ENCODE data around the gene LRCOL1.

Gene LRCOL1

DNA sequence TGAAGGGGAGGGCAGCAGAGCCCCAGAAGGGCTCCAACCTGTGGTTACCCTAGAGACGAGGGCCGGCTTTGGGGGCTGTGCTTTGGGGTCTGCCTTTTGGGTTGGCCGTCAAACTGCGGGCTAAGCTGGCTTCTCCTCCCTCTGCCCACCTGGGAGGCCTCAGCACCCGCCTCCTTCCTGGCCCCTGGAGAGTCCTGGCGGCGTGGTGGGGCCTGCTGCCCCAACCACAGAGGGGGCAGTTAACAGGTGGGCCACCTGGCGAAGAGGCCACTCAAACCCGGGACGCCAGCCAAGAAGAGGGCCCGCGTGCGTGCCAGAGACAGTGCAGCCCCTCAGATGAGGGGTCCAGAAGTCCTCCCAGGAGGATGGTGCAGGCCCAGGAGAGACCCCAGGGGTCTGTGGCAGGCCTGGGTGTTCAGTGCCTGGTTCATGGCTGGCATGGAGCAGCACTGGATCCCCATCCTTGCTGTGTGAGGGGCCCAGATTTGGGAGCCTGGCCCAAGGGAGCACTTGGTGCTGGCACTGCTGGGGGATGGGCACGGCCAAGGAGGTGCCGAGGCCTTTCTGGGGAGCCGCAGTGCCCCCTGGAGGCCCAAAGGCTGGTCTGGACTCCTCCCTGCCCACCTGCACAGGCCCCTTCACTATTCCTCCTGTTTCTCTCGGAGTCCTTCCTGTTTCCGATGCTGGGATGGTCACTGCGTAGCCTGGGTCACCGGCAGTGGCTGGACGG is 48.8 kb downstream of the LRCOL1 start:
- DNase-seq, result peak; percentile 20

DNA sequence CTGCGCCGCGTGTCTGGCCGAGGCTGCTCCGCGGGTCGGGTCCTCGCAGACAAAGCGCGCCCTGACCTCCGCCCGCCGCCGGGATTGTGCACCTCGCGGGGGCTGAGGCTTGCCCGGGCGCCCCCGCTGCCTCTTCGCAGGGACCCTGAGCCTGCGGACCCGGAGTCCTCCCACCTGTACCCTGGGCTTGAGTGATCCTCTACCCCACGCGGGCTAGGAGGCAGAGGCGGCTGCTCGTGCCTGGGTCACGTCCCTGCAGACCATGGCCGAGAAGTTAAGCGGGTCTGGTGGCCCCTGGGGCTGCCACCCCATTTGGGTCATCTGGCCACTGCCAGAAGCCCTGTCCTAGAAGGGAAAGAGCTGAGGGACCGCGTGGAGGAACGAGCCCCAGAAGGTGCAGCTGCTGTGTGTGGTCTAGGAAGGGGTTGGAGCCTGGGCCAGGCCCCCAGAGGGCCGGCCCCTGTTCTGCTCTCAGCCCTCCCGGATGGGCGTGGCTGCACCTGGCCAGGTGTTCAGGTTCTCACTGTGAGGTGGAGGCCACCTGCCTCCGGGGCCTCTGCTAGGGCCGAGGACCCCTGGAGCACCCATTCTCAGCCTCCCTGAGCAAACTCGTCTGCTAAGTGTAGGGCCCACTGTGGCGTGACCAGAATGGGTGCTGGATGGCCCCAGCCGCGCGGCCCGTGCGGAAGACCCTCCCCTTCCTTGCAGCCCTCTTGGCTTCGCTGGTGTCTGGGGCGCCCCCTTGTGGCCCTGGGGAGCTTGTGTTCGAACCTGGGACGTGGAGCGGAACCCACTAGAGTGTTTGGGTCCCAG is 49.6 kb downstream of the LRCOL1 start:
- peak; percentile 81 for DNase-seq

DNA sequence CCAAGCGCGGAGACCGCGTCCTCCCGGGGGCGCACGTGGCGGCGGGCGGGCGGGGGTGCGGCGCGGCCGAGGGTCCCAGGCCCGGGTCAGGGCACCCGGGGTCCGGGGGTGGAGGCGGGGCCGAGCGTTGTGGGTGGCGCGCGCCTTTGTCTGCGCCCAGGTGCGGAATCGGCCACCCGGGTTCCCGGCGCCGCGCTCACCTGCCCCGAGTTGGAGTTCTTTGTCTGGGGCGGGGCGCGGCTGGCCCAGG is 50.1 kb downstream of the LRCOL1 start:
- DNase-seq, result no peak

DNA sequence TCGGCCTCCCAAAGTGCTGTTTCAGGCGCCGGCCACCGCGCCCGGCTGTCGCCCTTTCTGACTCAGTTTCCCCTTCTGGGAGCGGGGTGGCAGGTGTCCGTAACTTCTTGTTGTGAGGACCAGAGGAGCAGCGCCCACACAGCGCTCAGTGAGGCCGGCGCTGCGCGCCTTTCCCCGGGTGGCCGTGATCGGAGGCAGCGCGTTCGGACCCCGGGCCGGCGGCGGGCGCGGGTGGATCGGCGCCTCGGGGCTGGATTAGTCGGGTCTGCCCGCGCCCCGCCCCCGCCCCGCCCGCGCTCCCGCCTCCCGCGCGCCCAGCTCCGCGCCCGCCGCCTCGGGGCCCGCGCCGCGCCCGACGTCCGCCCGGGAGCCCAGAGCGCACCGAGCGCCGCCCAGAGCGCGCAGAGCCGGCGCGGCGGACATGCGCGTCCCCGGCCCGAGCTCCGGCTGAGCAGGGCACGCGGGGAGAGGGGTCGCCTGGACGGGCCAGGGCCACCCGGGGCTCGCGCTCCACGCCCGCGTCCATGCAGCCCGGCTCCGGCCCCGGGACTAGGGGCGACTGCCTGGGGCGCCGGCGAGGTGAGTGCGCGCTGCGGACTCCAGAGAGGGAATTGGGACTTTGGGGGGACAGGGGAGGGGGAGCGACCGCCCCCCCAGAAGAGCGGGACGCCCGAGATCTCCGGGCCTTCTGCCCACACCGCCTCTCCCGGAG is 50.6 kb downstream of the LRCOL1 start:
- DNase-seq, result peak; percentile 61

DNA sequence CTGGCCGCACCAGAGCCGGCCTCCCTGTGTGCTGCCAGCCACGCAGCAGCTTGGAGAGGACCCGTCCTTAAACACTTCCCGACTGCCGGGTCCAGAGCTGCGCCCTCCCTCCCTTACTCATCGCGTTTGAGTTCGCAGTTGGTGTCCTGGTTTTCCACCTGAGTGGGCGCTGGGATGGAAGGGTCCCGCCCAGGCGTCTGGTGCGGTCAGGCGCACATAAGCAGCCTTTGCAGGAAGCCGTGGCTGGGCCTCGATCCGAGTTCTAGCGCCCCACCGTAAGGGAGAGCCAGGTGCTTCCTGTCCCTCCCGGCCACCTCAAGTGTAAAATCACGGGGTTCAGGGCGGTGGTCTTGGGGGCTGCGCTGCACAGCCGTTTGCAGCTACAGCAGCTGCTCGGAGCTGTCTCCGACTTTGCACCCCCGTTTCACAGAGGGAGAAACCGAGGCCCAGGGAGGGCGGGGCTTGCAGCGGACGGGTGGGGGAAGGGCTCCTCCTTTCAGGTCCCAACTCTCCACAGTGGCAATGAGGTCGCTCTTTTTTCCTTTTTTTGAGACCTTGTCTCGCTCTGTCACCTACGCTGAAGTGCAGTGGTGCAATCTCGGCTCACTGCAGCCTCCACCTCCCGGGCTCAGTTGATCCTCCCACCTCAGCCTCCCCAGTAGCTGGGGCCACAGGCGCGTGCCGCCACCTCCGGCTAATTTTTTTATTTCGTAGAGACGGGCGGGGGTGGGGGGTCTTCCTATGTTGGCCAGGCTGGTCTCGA is 51.3 kb downstream of the LRCOL1 start:
- DNase-seq, result no peak

DNA sequence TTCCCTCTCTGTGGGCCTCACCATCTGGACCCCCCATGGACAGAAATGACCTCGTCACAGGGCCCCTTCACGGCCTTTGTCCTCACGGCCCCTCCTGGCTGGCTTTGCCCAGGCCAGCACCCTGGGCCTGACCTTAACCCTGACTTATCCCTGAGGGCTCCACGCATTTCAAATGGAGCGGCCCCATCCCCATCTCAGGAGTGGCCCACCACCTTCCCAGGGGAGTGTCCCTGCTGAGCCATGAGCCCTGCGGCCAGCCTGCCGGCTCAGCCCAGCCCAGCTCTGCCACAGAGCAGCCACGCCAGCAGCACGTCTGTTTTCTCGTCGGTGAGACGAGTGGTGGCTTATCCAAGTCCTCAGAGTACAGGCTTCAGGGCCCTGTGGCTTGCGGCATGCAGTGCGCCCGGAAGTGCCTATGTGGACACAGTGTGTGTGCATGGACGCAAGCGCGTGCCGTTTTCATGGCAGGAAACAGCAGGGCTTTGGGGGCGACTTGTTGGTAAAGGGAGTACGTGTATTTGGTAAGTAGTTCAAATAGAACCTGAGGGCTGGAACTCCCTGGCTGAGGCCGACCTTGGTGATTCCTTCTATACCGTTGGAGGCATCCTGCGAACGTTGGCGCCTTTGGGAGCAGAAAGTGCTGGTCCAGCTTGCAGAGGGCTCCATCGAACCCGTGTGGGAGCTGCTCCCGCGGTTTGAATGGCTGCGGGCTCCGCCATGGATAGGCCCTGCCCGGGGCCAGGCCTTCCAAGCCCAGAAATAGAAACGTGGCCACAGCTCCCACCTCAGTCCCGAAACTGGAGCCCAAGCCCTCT is 52.1 kb downstream of the LRCOL1 start:
- no peak for DNase-seq

DNA sequence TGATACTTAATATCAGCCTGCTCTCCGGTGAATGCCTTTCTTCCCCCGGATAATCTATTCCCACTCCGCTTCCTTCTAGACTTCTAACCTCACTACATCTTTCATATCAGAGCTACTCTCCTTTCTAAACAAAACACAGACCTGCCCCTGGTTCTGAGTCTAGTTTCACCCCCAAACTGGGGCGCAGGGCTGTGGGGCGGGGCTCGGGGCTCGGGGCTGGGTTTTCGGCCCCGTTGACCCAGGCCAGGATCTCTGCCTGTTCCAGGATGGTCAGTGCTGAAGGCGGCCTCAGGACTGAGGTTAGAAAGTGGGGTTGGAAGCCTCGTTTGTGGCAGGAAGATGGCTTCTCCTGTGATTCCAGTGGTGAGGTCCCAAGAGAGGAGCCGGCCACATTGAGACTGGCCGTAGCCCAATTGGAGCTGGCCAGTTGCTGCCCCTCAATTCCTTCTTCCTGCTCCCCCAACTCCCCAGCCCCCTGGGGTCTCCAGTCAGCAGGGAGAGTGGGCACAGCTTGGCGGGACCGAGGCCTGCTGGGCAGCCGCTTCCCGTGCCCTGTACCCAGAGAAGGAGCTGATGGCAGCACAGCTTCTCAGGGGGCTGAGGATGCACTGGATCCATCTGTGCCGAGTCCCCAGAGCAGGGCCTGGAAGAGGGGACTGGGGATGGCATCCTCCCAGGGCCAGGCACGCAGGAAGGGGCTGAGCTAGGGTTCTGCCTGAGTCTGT is 52.9 kb downstream of the LRCOL1 start:
- DNase-seq, result no peak

DNA sequence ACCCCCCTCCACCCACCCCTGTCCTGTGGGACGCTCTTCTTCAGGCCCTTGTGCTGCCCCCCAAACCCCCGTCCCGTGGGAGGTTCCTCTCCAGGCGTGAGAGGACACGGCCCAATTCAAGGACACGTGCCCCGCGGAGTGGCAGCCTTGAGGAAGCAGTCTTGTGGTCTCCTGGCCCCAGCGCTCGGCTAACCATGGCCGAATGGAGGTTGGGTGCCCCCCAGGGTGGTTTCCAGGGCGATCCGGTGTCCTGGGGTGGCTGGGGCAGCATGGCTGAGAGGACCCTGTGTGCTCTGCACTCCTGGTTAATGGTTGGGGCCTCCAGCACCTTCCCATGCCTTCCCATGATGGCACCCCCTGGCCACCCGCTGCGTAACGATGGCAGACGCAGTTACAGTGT is 53.6 kb downstream of the LRCOL1 start:
- DNase-seq, result no peak

DNA sequence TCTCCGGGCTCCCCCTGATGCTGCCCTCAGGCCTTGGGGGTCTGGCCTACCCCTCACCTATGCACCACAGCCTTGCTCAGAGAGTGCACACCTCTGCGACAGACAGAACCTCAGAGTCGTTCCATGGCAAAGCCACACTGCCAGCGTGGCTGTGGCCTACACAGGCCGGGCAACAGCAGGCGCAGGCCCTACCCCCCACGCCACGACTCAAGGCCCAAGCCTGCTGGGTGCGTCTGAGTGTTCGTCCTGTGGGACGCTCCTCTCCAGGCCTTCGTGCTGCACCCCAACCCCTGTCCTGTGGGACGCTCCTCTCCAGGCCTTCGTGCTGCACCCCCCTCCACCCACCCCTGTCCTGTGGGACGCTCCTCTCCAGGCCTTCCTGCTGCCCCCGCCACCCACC is 54.2 kb downstream of the LRCOL1 start:
- no peak for DNase-seq

DNA sequence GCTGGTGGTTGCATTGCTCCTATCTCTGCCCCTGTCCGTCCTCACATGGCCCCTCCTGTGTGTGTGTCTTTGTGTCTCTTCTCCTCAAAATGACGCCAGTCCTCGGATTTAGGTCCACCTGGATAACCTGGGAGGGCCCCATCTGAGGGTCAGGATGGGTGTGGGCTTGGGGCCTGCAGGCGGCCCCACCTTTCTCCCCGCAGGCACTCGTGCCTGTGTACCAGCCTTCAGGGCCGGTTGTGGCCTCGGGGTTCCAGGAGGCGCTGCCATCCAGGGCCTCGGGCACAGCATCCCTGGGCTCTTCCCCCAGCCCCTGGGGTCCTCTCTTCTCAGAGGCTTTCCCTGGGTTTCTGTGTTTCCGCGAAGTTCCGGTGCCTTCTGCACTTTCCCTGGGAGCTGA is 54.7 kb downstream of the LRCOL1 start:
- DNase-seq, result no peak

DNA sequence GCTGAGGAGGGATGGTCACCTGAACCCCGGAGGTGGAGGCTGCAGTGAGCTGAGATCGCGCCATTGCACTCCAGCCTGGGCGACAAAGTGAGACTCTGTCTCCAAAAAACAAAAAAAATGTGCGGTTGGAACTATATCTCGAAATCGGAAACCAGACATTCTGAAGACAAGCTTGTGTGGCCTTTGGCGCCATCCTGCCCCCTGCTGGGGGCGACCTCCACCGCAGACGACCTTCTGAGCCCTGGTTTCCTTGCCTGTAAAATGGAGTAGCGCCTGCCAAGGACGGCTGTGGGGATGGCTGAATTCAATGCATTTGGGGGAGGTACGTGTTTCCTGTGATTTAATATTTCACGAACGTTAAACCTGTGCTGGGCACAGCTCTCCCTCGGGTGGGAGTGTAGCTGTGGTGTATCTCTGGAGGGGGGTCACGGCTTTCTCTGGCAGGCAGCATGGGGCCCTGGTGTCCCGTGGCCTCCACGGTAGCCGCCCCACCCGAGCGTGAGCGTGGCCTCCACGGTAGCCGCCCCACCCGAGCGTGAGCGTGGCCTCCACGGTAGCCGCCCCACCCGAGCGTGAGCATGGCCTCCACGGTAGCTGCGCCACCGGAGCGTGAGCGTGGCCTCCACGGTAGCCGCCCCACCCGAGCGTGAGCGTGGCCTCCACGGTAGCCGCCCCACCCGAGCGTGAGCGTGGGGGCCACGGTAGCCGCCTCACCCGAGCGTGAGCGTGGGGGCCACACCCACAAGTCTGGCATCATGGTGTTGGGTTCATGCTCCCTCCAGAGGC is 55.3 kb downstream of the LRCOL1 start:
- no peak for DNase-seq

All from NCI-H1105 treated with DMSO at 0.1 percent for 48 hours (cell line).